Inferior parietal cortex (tissue), 1 donor: ENCODE data around the gene UNC93A.

Source experiments
- DNase-seq: peaks from one replicate; pipeline ENCODE4 v3.0.0-alpha.2; 2016; ENCODE audit errors: extremely low spot score

The UNC93A gene

GRCh38 chr6:167293088-167293589, 2.0 kb downstream of the UNC93A start:
- DNase-seq, result no peak

DNA sequence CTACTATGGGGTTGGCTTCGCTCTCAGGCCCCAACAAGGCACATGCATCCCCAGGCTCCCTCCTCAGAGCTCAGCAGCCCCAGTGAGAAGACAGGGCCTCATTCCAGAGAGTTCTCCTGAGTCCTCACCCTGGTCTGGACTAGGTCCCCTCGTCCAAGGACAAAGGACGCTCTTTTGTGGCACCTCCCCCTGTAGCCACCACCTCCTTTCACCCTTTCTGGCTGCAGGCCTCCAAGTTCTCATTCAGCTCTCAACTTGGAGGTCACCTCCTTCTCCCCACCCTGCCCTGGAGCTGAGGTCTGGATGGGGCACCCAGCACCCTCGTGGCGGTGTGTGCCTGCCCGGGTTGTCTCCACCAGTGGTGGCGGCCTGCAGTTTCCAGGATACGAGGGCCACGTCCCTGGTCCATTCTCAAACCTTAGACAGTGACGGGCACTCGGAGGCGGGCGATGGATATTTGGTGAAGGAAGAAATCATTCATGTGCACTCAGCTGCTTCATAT, 2.5 kb downstream of the UNC93A start:
- no peak for DNase-seq

- DNase-seq, result no peak
These were observed 3.1 kb downstream of the UNC93A start for GRCh38 chr6:167294241-167294640.

- DNase-seq, result no peak
These were observed 3.8 kb downstream of the UNC93A start for GRCh38 chr6:167294651-167295494.

DNA sequence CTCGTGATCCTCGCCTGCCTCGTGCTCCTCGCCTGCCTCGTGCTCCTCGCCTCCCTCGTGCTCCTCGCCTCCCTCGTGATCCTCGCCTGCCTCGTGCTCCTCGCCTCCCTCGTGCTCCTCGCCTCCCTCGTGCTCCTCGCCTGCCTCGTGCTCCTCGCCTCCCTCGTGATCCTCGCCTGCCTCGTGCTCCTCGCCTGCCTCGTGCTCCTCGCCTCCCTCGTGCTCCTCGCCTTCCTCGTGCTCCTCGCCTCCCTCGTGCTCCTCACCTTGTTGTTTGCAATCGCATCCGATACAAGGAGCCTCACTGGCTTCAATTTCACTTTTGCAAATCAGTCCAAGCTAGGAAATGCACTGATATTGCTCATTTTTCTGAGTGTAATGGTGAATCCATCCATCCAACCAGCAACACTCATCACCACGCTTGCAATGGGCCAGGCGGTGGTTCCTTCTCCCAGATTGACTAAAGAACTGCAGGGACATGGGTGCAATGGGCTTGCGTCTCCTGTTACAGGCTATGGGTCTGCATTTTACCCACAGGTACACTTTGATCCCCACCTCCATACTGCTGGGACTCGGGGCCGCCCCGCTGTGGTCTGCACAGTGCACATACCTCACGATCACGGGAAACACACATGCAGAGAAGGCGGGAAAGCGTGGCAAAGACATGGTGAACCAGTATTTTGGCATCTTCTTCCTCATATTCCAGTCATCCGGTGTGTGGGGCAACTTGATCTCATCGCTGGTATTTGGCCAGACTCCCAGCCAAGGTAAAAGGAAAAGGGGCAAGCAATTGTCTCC, 4.6 kb downstream of the UNC93A start:
- no peak for DNase-seq

GRCh38 chr6:167296293-167296690, 5.2 kb downstream of the UNC93A start:
- no peak for DNase-seq

GRCh38 chr6:167296902-167297301, 5.8 kb downstream of the UNC93A start:
- DNase-seq, result no peak

GRCh38 chr6:167298127-167298526, 7.0 kb downstream of the UNC93A start:
- no peak for DNase-seq

DNA sequence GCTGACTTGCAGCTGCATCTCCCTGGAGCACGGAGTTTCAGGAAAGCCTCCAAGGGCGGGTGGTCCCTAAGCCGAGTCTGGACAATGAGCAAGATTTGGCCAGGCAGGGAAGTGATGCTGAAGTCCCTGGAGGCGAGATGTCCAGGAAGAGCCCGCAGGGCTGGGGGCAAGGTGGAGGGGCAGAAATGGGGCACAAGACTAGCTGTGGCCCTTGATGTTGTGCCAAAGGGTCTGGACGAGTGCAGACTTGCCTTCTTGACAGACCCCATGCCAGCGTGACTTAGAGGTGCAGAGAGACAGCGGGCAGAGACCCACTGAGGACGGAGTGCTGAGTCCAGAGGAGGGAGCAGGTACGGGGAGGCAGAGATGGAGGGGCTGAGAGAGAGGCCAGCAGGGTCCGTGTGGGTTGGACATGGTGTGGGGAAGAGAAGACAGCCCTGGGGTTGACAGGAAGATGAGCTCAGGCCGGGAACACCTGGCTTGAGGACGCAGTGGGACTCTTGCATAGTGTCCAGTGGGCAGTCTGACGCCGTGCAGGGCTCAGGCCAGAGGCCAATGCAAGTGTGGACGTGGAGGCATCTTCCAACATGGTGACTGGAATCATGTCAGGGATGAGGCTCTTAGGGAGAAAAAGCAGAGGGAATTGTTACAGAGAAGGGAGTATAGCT, 8.7 kb downstream of the UNC93A start:
- no peak for DNase-seq

GRCh38 chr6:167300902-167301777, 10.0 kb downstream of the UNC93A start:
- no peak for DNase-seq

DNA sequence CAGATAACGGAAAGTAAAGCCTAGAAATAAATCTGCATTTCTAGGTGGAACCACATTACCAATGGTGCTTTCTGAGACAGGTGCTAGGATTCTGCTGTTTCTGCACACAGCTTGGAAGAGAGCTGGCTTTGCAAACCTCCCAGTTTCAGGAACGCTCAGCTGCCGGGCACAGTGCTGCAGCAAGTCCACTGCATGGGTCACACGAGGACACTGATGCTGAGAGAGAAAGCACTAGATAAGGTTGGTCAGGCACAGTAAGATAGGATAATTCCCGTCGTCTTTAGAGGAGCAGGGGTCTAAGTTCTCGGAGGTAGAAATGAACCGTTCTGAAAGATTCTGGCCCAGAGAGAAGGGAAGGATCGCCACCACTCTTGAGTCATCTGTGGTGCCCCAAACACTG, 11.0 kb downstream of the UNC93A start:
- no peak for DNase-seq

GRCh38 chr6:167302796-167303195, 11.7 kb downstream of the UNC93A start:
- no peak for DNase-seq

GRCh38 chr6:167303675-167304625, 12.8 kb downstream of the UNC93A start:
- no peak for DNase-seq

GRCh38 chr6:167304912-167305311, 13.8 kb downstream of the UNC93A start:
- no peak for DNase-seq

- DNase-seq, result no peak
These were observed 14.7 kb downstream of the UNC93A start for GRCh38 chr6:167305796-167306195.

DNA sequence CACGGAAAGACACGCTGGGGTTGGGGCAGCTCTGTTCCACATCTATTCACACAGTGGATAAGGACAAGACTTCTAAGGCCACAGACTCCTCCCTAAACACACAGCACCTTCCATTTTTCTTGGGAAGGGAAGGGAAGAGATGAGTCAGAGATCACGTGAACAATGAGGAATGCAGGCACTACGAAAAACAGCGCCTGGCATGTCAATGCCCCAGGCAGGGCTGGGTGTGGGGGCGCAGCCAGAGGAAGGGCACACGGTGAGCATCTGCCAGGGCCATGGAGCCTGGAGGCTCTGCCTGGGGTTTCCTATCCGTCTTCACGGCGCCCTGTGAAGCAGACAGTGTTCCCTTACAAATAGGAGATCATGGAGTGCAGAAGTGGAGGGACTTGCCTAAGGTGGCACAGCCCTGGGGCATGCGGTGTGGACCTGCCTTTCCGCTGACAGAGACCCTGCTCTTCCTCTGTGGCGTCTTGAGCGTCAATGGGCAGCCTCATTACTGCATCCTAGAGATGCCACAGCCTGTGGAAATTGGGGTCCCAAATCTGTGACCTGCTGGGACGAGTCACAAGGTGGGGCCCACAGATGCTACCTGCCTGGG, 15.4 kb downstream of the UNC93A start:
- no peak for DNase-seq

DNA sequence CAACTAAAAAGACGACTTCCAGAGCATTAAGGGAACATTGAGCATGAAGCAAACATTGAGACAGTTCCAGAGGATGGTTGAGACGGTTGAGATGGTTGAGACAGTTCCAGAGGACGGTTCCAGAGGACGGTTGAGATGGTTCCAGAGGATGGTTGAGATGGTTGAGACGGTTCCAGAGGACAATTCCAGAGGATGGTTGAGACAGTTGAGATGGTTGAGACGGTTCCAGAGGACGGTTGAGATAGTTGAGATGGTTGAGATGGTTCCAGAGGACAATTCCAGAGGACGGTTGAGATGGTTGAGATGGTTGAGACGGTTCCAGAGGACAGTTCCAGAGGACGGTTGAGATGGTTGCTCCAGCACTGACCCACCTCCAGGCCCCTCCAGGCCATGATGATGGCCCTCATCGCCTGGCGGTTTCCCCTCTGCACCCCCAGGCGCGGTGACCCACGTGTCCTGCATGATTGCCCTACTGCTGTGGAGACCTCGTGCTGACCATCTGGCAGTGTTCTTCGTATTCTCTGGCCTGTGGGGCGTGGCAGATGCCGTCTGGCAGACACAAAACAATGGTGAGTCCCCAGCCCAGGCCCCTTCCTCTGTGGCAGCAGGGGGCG, 16.3 kb downstream of the UNC93A start:
- no peak for DNase-seq

DNA sequence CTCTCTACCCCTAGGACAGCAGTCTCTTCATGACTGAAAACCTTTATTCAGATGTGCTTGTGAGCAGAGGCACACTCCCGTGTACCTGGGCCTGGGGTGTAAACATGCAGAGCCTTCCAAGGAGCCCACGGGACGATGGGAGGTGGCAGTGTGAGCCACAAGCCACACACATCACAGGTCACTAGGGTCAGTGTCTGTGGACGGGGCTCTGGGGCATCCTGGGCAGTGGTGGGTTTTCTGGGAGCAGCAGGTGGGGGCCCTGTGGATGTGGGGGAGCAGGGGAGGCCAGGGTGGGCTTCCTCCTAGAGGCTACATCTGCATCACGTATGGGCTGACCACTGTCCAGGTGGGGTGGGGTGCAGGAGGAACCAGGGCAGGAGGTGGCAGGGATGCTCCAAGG, 17.1 kb downstream of the UNC93A start:
- DNase-seq, result no peak
